Activated CD4-positive, alpha-beta T cell treated with anti-CD3 and anti-CD28 coated beads for 36 hours (primary cell): ENCODE data around the gene PITPNC1. TPM values are rescaled to one million over a fixed set of nuclear protein-coding genes. Genes with fewer than 3 reads are reported as not detected.

Source experiments
- ATAC-seq: fragments of 200-7000 bp; cut with Tn5 transposase; one replicate; pipeline ENCODE4 v1.10.0; 2021; ENCODE audit warnings: mild to moderate bottlenecking, moderate library complexity
- CTCF ChIA-PET: fragments of 350-600 bp; sonication (Branson Sonifier 250); formaldehyde crosslinking; loops from one replicate; lab custom pipeline; 2021; ENCODE audit warnings: antibody characterized with exemption; lab: Charles Lee
- POLR2A ChIA-PET: fragments of 350-600 bp; sonication (Branson Sonifier 250); formaldehyde crosslinking; loops from one replicate; lab custom pipeline; 2021; ENCODE audit warnings: antibody characterized with exemption, inconsistent platforms; lab: Charles Lee
- DNase-seq: peaks from one replicate; pipeline ENCODE4 v3.0.0-alpha.2; 2020
- H3K27ac Mint-ChIP-seq: one replicate; pipeline ENCODE4 v1.8.0; 2021; ENCODE audit warnings: mixed read lengths
- H3K27me3 Mint-ChIP-seq: one replicate; pipeline ENCODE4 v1.8.0; 2021; ENCODE audit warnings: mixed read lengths
- H3K36me3 Mint-ChIP-seq: one replicate; pipeline ENCODE4 v1.8.0; 2021; ENCODE audit warnings: low read depth, mixed read lengths
- H3K4me1 Mint-ChIP-seq: one replicate; pipeline ENCODE4 v1.8.0; 2021; ENCODE audit warnings: mixed read lengths
- H3K4me3 Mint-ChIP-seq: one replicate; pipeline ENCODE4 v1.8.0; 2021; ENCODE audit warnings: mild to moderate bottlenecking, moderate library complexity, mixed read lengths
- H3K9me3 Mint-ChIP-seq: one replicate; pipeline ENCODE4 v1.8.0; 2021; ENCODE audit warnings: low read depth, mixed read lengths
- intact Hi-C, 2 experiments: fragments of 100-400 bp; cut with DNase I in 1 of 2; cut with micrococcal nuclease in 1 of 2; formaldehyde crosslinking; loops; one replicate each; pipeline versions ENCODE4 v1.14.2 to v1.15.1; 2022 to 2024; cut with DNase I, micrococcal nuclease
- total RNA-seq, 2 experiments: library from RNA; stranded (reverse); gene quantifications; one replicate each; pipeline ENCODE4 v1.2.3, GENCODE V29; 2021

Gene PITPNC1
- total RNA-seq, 2 experiments from 2014 or later, result 41.6 to 56.3 TPM

GRCh38 chr17:67532326-67532871 is 155.3 kb downstream of the PITPNC1 start:
- ATAC-seq (no peak), DNase-seq (no peak)
- intact Hi-C loops, result no loop called here
- ChIA-PET CTCF (no interaction called here), POLR2A (no interaction called here)
- Mint-ChIP-seq H3K4me1 (peaks cover 9% of the 10 kb centered on the region), H3K27ac (no peak overlapping the region), H3K9me3 (no peaks in the 10 kb centered on the region), H3K27me3 (no peaks in the 10 kb centered on the region), H3K4me3 (no peak overlapping the region), H3K36me3 (peaks cover 11% of the 10 kb centered on the region)

DNA sequence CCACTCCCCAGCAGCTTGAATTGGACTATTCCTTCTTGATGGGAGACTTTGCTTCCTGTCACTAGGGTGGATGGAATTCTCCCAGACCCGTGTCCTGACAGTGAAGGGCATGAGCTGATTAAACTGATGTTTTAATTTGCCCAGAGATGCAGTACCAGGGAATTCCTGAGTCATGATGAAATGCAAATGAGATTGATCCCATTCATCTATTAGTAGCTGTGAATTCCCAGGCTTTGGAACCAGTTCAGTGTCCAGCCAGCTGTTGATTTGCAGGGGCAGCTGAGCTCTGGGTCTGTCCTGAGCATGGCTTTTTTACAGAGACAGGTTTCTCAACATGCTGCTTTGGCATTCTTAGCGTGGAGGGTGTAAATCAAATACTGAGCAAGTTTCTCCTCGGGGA is 157.9 kb downstream of the PITPNC1 start:
- intact Hi-C loops, result no loop called here
- Mint-ChIP-seq H3K36me3 (peaks cover 17% of the 10 kb centered on the region), H3K9me3 (no peaks in the 10 kb centered on the region), H3K27me3 (no peaks in the 10 kb centered on the region), H3K4me3 (no peak overlapping the region), H3K27ac (no peak overlapping the region), H3K4me1 (peaks cover 7% of the 10 kb centered on the region)
- POLR2A ChIA-PET, result no interaction called here
- no peak for DNase-seq
- no peak for ATAC-seq
- CTCF ChIA-PET, result interaction anchor here (0.7 to 0.9 kb wide), 2 partner anchors 41 to 160 kb away, joined by 4 read pairs; no protein-coding TSS in a partner anchor

DNA sequence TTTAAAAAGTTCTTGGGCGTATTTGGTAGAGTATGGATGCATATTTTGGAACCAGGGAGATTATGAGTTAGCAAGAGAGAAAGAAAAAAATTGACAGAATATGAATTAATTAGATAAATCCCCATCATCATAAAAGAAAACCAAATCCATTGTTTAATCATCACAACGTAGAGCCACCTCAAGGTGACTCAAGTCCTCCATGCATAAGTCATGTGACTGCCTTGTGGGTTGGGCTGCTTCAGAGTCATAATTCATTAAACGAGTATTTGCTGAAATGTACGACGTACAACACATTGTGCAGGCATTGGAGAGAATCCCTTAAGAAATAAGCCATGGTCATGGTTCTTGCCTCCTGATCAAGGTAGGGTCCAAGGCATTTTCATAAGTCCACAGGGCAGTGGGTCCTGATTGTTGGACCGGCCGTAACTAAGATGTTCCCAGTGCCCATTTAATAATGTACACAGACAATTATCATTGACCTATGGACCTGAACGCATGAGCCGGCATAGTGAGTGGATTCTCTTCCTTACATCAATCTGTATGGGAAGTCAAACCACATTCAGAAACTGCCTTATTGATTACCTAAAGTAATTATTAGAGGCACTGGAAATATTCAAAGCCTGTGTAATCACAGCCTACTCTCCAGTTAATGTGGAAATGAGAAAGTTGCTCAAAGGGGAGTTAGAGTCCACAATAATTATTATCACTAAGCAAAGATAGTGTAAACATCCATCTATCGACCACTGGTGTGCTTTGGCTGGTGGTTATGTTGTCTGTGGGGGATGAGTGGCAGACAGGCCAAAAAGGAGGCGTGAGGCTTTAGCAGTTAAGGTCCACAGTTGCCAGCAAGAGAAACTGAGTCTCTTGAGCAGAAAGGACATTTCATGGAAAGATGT is 165.4 kb downstream of the PITPNC1 start:
- intact Hi-C loops, result no loop called here
- ATAC-seq, result peak; percentile 51
- peaks cover 12% of the 10 kb centered on the region for H3K36me3 Mint-ChIP-seq
- H3K4me1 Mint-ChIP-seq, result peaks cover 15% of the 10 kb centered on the region
- CTCF ChIA-PET, result no interaction called here
- POLR2A ChIA-PET, result no interaction called here
- no peaks in the 10 kb centered on the region for H3K27me3 Mint-ChIP-seq
- no peaks in the 10 kb centered on the region for H3K9me3 Mint-ChIP-seq
- DNase-seq, result peak; percentile 41
- peak overlapping the region; percentile 9 for H3K27ac Mint-ChIP-seq
- H3K4me3 Mint-ChIP-seq, result no peak overlapping the region

GRCh38 chr17:67544364-67544955 is 167.4 kb downstream of the PITPNC1 start:
- ATAC-seq (no peak), DNase-seq (no peak)
- peaks cover 7% of the 10 kb centered on the region for H3K36me3 Mint-ChIP-seq
- ChIA-PET CTCF (interaction anchor here (0.6 to 1.3 kb wide), 7 partner anchors 9 to 322 kb away, joined by 3 to 4 read pairs (median 3); no protein-coding TSS in a partner anchor), POLR2A (no interaction called here)
- no peak overlapping the region for H3K4me3 Mint-ChIP-seq
- H3K9me3 Mint-ChIP-seq, result no peaks in the 10 kb centered on the region
- no peak overlapping the region for H3K27ac Mint-ChIP-seq
- no peaks in the 10 kb centered on the region for H3K27me3 Mint-ChIP-seq
- H3K4me1 Mint-ChIP-seq, result peaks cover 24% of the 10 kb centered on the region
- intact Hi-C loops, result no loop called here

- H3K9me3 Mint-ChIP-seq, result no peaks in the 10 kb centered on the region
Measured at GRCh38 chr17:67546578-67547527, 169.8 kb downstream of the PITPNC1 start.

DNA sequence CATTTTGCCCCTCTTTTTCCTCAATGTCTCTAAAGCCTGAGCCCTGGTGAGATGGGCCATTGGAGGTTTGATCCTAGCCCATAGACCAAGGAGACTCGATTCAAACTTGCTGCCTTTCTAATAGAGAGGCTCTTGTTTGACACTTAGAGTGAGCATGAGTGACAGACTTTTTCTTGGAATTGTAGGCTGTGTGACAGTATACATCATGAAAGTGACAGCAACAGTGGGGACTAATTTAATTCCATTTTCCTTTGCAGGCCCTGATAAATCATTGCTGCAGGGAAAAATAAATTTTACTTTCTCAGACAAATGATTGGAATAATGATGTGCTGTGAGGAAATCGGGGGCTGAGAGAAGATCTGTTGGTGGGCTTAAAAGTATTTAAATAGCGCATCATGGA is 171.6 kb downstream of the PITPNC1 start:
- ATAC-seq, result no peak
- intact Hi-C loops, result no loop called here
- Mint-ChIP-seq H3K27ac (no peak overlapping the region), H3K27me3 (no peaks in the 10 kb centered on the region), H3K4me3 (no peak overlapping the region), H3K4me1 (peaks cover 19% of the 10 kb centered on the region), H3K9me3 (no peaks in the 10 kb centered on the region), H3K36me3 (peaks cover 4% of the 10 kb centered on the region)
- POLR2A ChIA-PET, result no interaction called here
- CTCF ChIA-PET, result no interaction called here
- no peak for DNase-seq

More at GRCh38 chr17:67546578-67547527, 169.8 kb downstream of the PITPNC1 start:
- POLR2A ChIA-PET, result no interaction called here
- no peak for DNase-seq
- intact Hi-C loops, result no loop called here
- CTCF ChIA-PET, result no interaction called here
- Mint-ChIP-seq H3K27me3 (no peaks in the 10 kb centered on the region), H3K27ac (no peak overlapping the region), H3K4me3 (no peak overlapping the region), H3K36me3 (peaks cover 7% of the 10 kb centered on the region), H3K4me1 (peaks cover 25% of the 10 kb centered on the region)
- no peak for ATAC-seq

DNA sequence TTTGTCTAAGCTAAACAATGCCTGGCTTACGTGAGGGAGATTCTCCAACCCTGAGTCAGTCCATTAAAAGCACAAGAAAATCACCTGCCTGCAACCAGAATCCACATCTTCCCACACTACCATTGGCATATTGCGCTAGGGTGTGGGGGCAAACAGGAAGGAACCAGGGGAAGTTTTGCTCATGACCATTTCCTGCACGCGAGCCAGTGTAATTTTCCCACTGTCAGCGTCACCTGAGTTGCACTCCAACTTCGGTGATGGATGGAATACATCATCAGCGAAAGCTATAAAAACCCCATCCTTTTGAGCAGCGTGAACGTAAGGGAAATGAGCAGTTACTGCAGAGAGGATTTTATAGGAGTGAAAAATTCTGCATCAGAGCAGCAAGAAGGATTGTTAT is 172.7 kb downstream of the PITPNC1 start:
- Mint-ChIP-seq H3K27ac (peak overlapping the region; percentile 70), H3K36me3 (peaks cover 9% of the 10 kb centered on the region), H3K4me3 (no peak overlapping the region), H3K27me3 (no peaks in the 10 kb centered on the region), H3K9me3 (no peaks in the 10 kb centered on the region), H3K4me1 (peaks cover 19% of the 10 kb centered on the region)
- POLR2A ChIA-PET, result no interaction called here
- CTCF ChIA-PET, result no interaction called here
- intact Hi-C loops, result no loop called here
- DNase-seq (no peak), ATAC-seq (no peak)

DNA sequence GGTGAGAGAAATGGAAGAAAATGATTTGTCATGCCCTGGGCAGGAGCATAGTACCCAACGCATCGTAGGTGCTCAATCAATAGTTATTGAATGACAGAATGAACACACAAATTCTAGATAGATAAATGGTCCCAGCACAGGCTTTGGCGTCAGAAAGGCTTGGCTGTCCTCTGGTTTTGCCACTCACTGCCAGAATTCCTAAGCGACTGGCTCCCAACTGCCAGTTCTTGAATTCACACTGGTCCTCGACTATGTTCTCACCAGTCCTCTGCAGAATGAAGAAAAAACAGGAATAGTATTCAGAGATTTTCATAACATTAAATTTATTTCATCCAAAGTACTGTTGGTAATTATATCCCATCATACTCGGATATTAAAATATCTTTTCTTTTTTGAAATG is 177.6 kb downstream of the PITPNC1 start:
- H3K9me3 Mint-ChIP-seq, result peaks cover 2% of the 10 kb centered on the region
- POLR2A ChIA-PET, result no interaction called here
- no peaks in the 10 kb centered on the region for H3K27me3 Mint-ChIP-seq
- no peak overlapping the region for H3K27ac Mint-ChIP-seq
- intact Hi-C loops, result no loop called here
- peaks cover 27% of the 10 kb centered on the region for H3K36me3 Mint-ChIP-seq
- DNase-seq (no peak), ATAC-seq (no peak)
- peaks cover 11% of the 10 kb centered on the region for H3K4me1 Mint-ChIP-seq
- no peak overlapping the region for H3K4me3 Mint-ChIP-seq
- CTCF ChIA-PET, result no interaction called here

GRCh38 chr17:67555855-67556254 is 178.8 kb downstream of the PITPNC1 start:
- POLR2A ChIA-PET, result no interaction called here
- no peak for DNase-seq
- intact Hi-C loops, result no loop called here

GRCh38 chr17:67557052-67557845 is 180.2 kb downstream of the PITPNC1 start:
- ATAC-seq (no peak), DNase-seq (no peak)
- intact Hi-C loops, result no loop called here
- peaks cover 2% of the 10 kb centered on the region for H3K9me3 Mint-ChIP-seq
- H3K36me3 Mint-ChIP-seq, result peaks cover 30% of the 10 kb centered on the region
- peaks cover 9% of the 10 kb centered on the region for H3K4me1 Mint-ChIP-seq
- no peaks in the 10 kb centered on the region for H3K27me3 Mint-ChIP-seq
- CTCF ChIA-PET, result interaction anchor here (1.1 kb wide), 1 partner anchor 12 kb away, joined by 5 read pairs; no protein-coding TSS in a partner anchor
- POLR2A ChIA-PET, result interaction anchor here (0.6 kb wide), 2 partner anchors 184 to 202 kb away, joined by 3 to 4 read pairs; no protein-coding TSS in a partner anchor
- peak overlapping the region; percentile 5 for H3K27ac Mint-ChIP-seq
- H3K4me3 Mint-ChIP-seq, result no peak overlapping the region

More at GRCh38 chr17:67555855-67556254, 178.8 kb downstream of the PITPNC1 start:
- Mint-ChIP-seq H3K4me1 (peaks cover 7% of the 10 kb centered on the region), H3K36me3 (peaks cover 27% of the 10 kb centered on the region), H3K27me3 (no peaks in the 10 kb centered on the region), H3K4me3 (no peak overlapping the region), H3K9me3 (peaks cover 2% of the 10 kb centered on the region), H3K27ac (no peak overlapping the region)
- CTCF ChIA-PET, result no interaction called here
- no peak for ATAC-seq
